GM19351 (cell line): ENCODE data around the gene LAPTM5.

Source experiments
- ATAC-seq: cut with Tn5 transposase; IDR thresholded peaks from one replicate; pipeline ENCODE4 v1.9.1; 2021; ENCODE audit warnings: mild to moderate bottlenecking, moderate library complexity; ENCODE audit not compliant: unreplicated experiment

LAPTM5 gene

DNA sequence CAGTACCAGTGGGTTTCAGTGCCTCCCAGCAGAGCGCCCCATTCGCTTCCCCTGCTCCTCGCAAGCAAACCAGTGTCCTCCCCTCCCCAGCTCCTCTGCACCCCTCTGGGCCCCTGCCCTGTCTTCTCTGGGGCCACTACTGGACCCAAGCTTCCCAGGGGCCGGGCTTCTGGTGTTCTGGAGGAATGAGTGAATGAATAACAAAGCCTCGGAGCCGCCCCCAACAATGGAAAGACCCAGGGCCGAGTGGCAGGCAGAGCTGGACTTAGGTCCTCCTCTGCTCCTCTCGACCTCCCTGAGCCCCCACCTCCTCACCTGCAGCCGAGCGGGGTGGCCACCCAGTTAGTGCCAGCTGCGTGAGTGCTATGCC, 71.8 kb downstream of the LAPTM5 start:
- no peak for ATAC-seq

DNA sequence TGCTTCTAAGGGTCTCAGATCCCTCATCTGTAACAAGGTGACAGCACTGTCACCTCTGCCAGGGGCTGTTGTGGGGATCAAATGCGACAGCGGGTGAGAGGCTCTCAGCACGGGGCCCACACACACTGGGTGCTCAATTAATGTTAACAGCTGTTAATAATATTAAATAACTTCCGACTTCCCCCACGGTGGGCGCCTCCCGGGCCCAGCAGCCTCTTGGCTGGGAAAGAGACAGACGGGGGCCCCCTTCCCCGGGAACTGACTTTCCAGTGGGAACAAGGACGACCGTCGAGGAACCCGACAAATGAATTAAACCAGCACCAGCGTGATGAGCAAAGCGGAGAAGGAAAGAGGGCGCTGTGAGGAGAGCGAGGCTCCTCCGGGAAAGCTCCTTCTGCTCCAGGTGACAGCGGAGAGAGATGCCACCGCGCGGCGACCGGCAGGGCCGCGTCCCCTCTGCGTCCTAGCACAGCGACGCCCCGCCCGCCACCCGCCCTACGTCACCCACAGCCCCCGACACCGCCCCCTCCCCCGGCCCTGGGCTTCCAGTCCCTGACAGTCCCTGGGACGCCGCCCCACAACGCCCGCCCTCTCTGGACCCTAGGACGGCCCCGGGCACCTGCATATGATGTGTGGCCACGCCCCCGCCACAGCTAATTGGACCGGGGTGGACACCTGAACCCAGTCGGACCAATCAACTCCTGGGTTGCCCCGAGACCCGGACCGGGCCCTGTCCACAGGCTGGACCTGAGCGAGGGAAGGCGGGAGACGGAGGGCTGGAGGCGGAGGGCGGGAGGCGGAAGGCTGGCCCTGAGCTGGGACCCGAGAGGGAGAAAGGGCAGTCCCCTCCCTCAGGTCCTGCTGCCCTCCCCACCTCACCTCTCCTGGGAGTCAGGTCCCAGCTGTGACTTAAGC, 72.4 kb downstream of the LAPTM5 start:
- no peak for ATAC-seq

DNA sequence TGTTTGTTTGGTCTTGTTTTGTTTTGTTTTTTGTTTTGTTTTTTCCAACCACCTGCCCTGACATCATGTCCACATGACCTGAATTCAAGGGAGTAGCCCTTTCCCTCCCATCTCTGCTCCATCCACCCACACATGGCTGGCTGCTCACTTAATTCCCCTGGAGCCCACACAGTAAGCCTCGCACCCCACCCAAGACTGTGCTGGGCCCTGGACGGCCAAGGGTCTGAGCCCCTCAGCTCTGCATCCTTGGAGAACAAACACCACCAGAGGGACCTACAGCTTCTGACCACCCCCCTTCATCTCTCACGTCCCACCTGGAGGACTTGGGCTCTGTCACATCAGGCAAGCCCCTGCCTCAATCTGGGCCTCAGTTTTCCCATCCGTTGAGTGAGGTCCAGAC, 73.3 kb downstream of the LAPTM5 start:
- no peak for ATAC-seq

DNA sequence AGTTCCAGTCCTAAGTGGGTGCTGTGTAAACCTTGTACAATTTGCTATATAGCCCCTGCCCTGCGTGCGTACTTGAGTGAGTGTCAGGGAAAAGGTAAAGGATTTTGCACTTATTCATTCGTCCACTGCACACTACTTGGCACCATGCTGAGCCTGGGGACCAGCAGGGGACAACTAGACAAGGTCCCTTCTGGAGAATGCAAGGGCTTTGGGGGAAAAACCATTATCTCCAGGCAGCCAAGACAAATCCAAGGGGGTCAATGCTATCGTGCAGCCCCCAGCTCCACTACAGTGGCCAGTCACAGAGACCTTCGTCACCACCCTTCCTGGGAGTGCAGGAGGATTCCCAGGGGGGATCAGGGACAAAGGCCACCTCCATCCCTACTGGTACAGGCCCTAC, 73.9 kb downstream of the LAPTM5 start:
- ATAC-seq = no peak
